Activated naive CD8-positive, alpha-beta T cell treated with anti-CD3 and anti-CD28 coated beads, Interleukin-2, amount 50 U/mL, for 16 hours (primary cell): ENCODE results near the gene MCCC1.
"Not testable (repeated sequence)": the region's sequence is repeated elsewhere in the genome, so short reads cannot be mapped to it uniquely, and the experiment has no call there.

Experiments
- DNase-seq: peaks from one replicate; pipeline ENCODE4 v3.0.0-alpha.2; 2020; ENCODE audit warnings: low read depth, low spot score

MCCC1 gene

GRCh38 chr3:183046883-183047282, 52.4 kb downstream of the MCCC1 start:
- DNase-seq: no peak

- DNase-seq: no peak
Observed at GRCh38 chr3:183044547-183045229, 54.6 kb downstream of the MCCC1 start.

- DNase-seq: no peak
Observed at GRCh38 chr3:183038757-183039156, 60.5 kb downstream of the MCCC1 start.

- DNase-seq: no peak
Observed at GRCh38 chr3:183038221-183038620, 61.1 kb downstream of the MCCC1 start.

GRCh38 chr3:183033746-183034145, 65.5 kb downstream of the MCCC1 start:
- DNase-seq: no peak

GRCh38 chr3:183032880-183033555, 66.3 kb downstream of the MCCC1 start:
- DNase-seq: no peak

GRCh38 chr3:183031826-183032225, 67.5 kb downstream of the MCCC1 start:
- DNase-seq: no peak

GRCh38 chr3:183028416-183028815, 70.9 kb downstream of the MCCC1 start:
- DNase-seq: no peak

- DNase-seq: no peak
Observed at GRCh38 chr3:183027276-183027675, 72.0 kb downstream of the MCCC1 start.

GRCh38 chr3:183022936-183023516, 76.3 kb downstream of the MCCC1 start:
- DNase-seq: no peak

GRCh38 chr3:183018421-183019192, 80.7 kb downstream of the MCCC1 start:
- no peak for DNase-seq

GRCh38 chr3:183015185-183015584, 84.1 kb downstream of the MCCC1 start:
- no peak for DNase-seq

- DNase-seq: no peak
Observed at GRCh38 chr3:183013856-183014255, 85.4 kb downstream of the MCCC1 start.

GRCh38 chr3:183013074-183013473, 86.2 kb downstream of the MCCC1 start:
- DNase-seq: no peak

- no peak for DNase-seq
Observed at GRCh38 chr3:183008800-183009199, 90.5 kb downstream of the MCCC1 start.

GRCh38 chr3:183008303-183008702, 91.0 kb downstream of the MCCC1 start:
- DNase-seq: no peak

- DNase-seq: no peak
Observed at GRCh38 chr3:183006396-183007002, 92.8 kb downstream of the MCCC1 start.

- DNase-seq: no peak
Observed at GRCh38 chr3:182999767-183000166, 99.5 kb downstream of the MCCC1 start.

GRCh38 chr3:182993486-182994201, 105.7 kb downstream of the MCCC1 start:
- DNase-seq: not testable (repeated sequence)

GRCh38 chr3:182989566-182989965, 109.7 kb downstream of the MCCC1 start:
- no peak for DNase-seq

GRCh38 chr3:182986021-182986420, 113.3 kb downstream of the MCCC1 start:
- DNase-seq: no peak
